Measurements from ENCODE around the gene COL23A1. TPM values are rescaled to one million over a fixed set of nuclear protein-coding genes. Genes with fewer than 3 reads are reported as not detected.

COL23A1 gene
- total RNA-seq, 1 experiment from 2014 or later, result 15.0 TPM

GRCh38 chr5:178301641-178302040 lies 288.6 kb downstream of the COL23A1 start (continued):
- TF ChIP-seq ZNF532 (CRISPR knock-in tag; IDR thresholded peaks at IDR 0.05; ENCODE audit: borderline replicate concordance) (no peak), PREB (CRISPR knock-in tag; IDR thresholded peaks at IDR 0.05; ENCODE audit: borderline replicate concordance) (no peak), GRHL2 (CRISPR knock-in tag; IDR thresholded peaks at IDR 0.05; ENCODE audit: insufficient replicate concordance, severe bottlenecking) (no peak), FOXP1 (CRISPR knock-in tag; IDR thresholded peaks at IDR 0.05; ENCODE audit: borderline replicate concordance) (no peak), ZNF317 (CRISPR knock-in tag; IDR thresholded peaks at IDR 0.05; ENCODE audit: borderline replicate concordance, low read depth) (no peak), MLX (CRISPR knock-in tag; IDR thresholded peaks at IDR 0.05) (no peak), MXD4 (CRISPR knock-in tag; IDR thresholded peaks at IDR 0.05; ENCODE audit: borderline replicate concordance) (no peak), ZNF423 (CRISPR knock-in tag; IDR thresholded peaks at IDR 0.05) (no peak), NFE2L1 (CRISPR knock-in tag; IDR thresholded peaks at IDR 0.05) (no peak)

- Mint-ChIP-seq H3K4me3 (no peak overlapping the region), H3K9me3 (peaks cover 18% of the 10 kb centered on the region), H3K27me3 (ENCODE audit: low read depth) (no peaks in the 10 kb centered on the region), H3K4me1 (no peaks in the 10 kb centered on the region; the same call in 1 of the 2 replicates), H3K36me3 (peaks cover 10% of the 10 kb centered on the region), H3K27ac (no peak overlapping the region)
- DNase-seq (ENCODE audit: low spot score) (peak; percentile 1), ATAC-seq (no peak)
- ChIA-PET POLR2A (no interaction called here), CTCF (interaction anchor here (1.0 to 1.6 kb wide), 2 partner anchors 32 to 291 kb away, joined by 3 read pairs; partner anchors contain the start of gene COL23A1)
- TF ChIP-seq CREM (CRISPR knock-in tag; IDR thresholded peaks at IDR 0.05) (no peak), E2F5 (CRISPR knock-in tag; IDR thresholded peaks at IDR 0.05) (no peak), ZNF138 (CRISPR knock-in tag; conservative IDR thresholded peaks at IDR 0.05) (no peak), ZNF232 (CRISPR knock-in tag; IDR thresholded peaks at IDR 0.05) (no peak)
Observed at GRCh38 chr5:178298283-178298807, 291.8 kb downstream of the COL23A1 start.

- ChIA-PET POLR2A (no interaction called here), CTCF (interaction anchor here (1.0 to 1.6 kb wide), 2 partner anchors 32 to 292 kb away, joined by 3 read pairs; partner anchors contain the start of gene COL23A1)
- Mint-ChIP-seq H3K36me3 (peaks cover 10% of the 10 kb centered on the region), H3K27ac (no peak overlapping the region), H3K4me3 (no peak overlapping the region), H3K27me3 (ENCODE audit: low read depth) (no peaks in the 10 kb centered on the region), H3K4me1 (peaks cover 5% of the 10 kb centered on the region; the same call in 1 of the 2 replicates), H3K9me3 (peaks cover 18% of the 10 kb centered on the region)
- DNase-seq (ENCODE audit: low spot score), result peak; percentile 10
- ATAC-seq, result no peak
- TF ChIP-seq NFYB (CRISPR knock-in tag; conservative IDR thresholded peaks at IDR 0.05; ENCODE audit: low read depth), result no peak
- no peak for TF ChIP-seq GABPB1 (CRISPR knock-in tag; IDR thresholded peaks at IDR 0.05)
- no peak for TF ChIP-seq SOX15 (CRISPR knock-in tag; IDR thresholded peaks at IDR 0.05)
- TF ChIP-seq MAX (CRISPR knock-in tag; IDR thresholded peaks at IDR 0.05), result no peak
- no peak for TF ChIP-seq E2F1 (CRISPR knock-in tag; IDR thresholded peaks at IDR 0.05)
- no peak for TF ChIP-seq ZBTB21 (CRISPR knock-in tag; IDR thresholded peaks at IDR 0.05; ENCODE audit: borderline replicate concordance)
- no peak for TF ChIP-seq AFF4 (CRISPR knock-in tag; IDR thresholded peaks at IDR 0.05; ENCODE audit: borderline replicate concordance)
Observed at GRCh38 chr5:178297751-178298150, 292.4 kb downstream of the COL23A1 start.
